Natural killer cell (primary cell): ENCODE results near the gene HOXB5. TPM values are rescaled to one million over a fixed set of nuclear protein-coding genes. Genes with fewer than 3 reads are reported as not detected.
A peak's percentile ranks its signal among the peaks of the same experiment; 100 is the strongest.

Source experiments
- ATAC-seq, 3 donors: fragments of 150-1000 bp in 2 of 3; fragments of 200-7000 bp in 1 of 3; cut with Tn5 transposase; 1 replicate in 1 of 3; 2 replicates in 2 of 3; pipeline ENCODE4 v1.10.0; 2021; ENCODE audit warnings: mild to moderate bottlenecking in 2 of 3, moderate library complexity in 2 of 3
- DNase-seq, 2 donors: peaks; one replicate each; pipeline versions ENCODE4 v3.0.0 to v3.0.0-alpha.2; 2013 to 2021; ENCODE audit warnings: mixed read lengths in 1 of 2
- H3K27ac ChIP-seq: one replicate; pipeline ENCODE4 v1.5.1; 2013; ENCODE audit warnings: mild to moderate bottlenecking, low read length
- H3K27me3 ChIP-seq: one replicate; pipeline ENCODE4 v1.6.1; 2013; ENCODE audit warnings: low read length; ENCODE audit not compliant: control insufficient read depth, insufficient read depth
- H3K36me3 ChIP-seq: one replicate; pipeline ENCODE4 v1.6.1; 2013; ENCODE audit warnings: low read length; ENCODE audit not compliant: control insufficient read depth, insufficient read depth
- H3K4me1 ChIP-seq: one replicate; pipeline ENCODE4 v1.6.1; 2013; ENCODE audit warnings: low read length; ENCODE audit not compliant: control insufficient read depth, insufficient read depth
- H3K4me3 ChIP-seq: one replicate; pipeline ENCODE4 v1.5.1; 2013; ENCODE audit warnings: low read length
- H3K9me3 ChIP-seq: one replicate; pipeline ENCODE4 v1.6.1; 2013; ENCODE audit warnings: low read length; ENCODE audit not compliant: control insufficient read depth, insufficient read depth
- H3K27ac Mint-ChIP-seq, 2 donors: one replicate each; pipeline ENCODE4 v1.8.0; 2022; ENCODE audit warnings: mild to moderate bottlenecking in 2 of 2, mixed read lengths in 2 of 2, moderate library complexity in 1 of 2
- H3K27me3 Mint-ChIP-seq, 2 donors: one replicate each; pipeline ENCODE4 v1.8.0; 2022; ENCODE audit warnings: low read depth in 2 of 2, mixed read lengths in 2 of 2
- H3K36me3 Mint-ChIP-seq: one replicate; pipeline ENCODE4 v1.8.0; 2022; ENCODE audit warnings: mixed read lengths
- H3K4me1 Mint-ChIP-seq, 2 donors: one replicate each; pipeline ENCODE4 v1.8.0; 2022; ENCODE audit warnings: mixed read lengths in 2 of 2
- H3K4me3 Mint-ChIP-seq: one replicate; pipeline ENCODE4 v1.8.0; 2022; ENCODE audit warnings: mild to moderate bottlenecking, moderate library complexity, mixed read lengths
- H3K9me3 Mint-ChIP-seq, 2 donors: one replicate each; pipeline ENCODE4 v1.8.0; 2022; ENCODE audit warnings: mixed read lengths in 2 of 2
- CTCF ChIP-seq: fragments of 200-600 bp; IDR thresholded peaks from one replicate; pipeline ENCODE4 v1.8.0; 2022; ENCODE audit warnings: antibody characterized with exemption
- WGBS: methylation state at CpG from one replicate; pipeline ENCODE4 v1.1.7; 2013; ENCODE audit warnings: missing lambda C conversion rate; ENCODE audit not compliant: insufficient coverage; 5-methylcytosine and 5-hydroxymethylcytosine counted together
- intact Hi-C: fragments of 100-400 bp; cut with micrococcal nuclease; formaldehyde crosslinking; loops from one replicate; pipeline ENCODE4 v1.14.2; 2022
- total RNA-seq, 4 donors: library from RNA; stranded (reverse); fragments of 120-200 nt in 1 of 4; gene quantifications; one replicate each; pipeline versions ENCODE4 v1.2.3 to v1.2.4, GENCODE V29; 2013 to 2022

HOXB5 gene
- total RNA-seq, 3 donors from 2014 or later (not counting 1 experiment from before 2014, with no cell fraction given) = not detected

- H3K9me3 Mint-ChIP-seq = no peaks in the 10 kb centered on the region
- peaks cover 56% of the 10 kb centered on the region for H3K4me1 ChIP-seq
- peak overlapping the region in 1 of 2 donors; percentile 81 for H3K27ac Mint-ChIP-seq
- H3K4me1 Mint-ChIP-seq = peaks cover 45 to 49% of the 10 kb centered on the region in 2 donors
- intact Hi-C loops = loop anchor here (2.0 kb wide), 1 partner anchor 16 kb away; no protein-coding TSS in a partner anchor
- 8% methylated on average over 19 of the region's 26 CpGs for WGBS
- no peak overlapping the region for H3K27ac ChIP-seq
- no peak for TF ChIP-seq CTCF
- H3K27me3 Mint-ChIP-seq = peaks cover 85 to 91% of the 10 kb centered on the region in 2 donors
- DNase-seq = no peak
- H3K36me3 ChIP-seq = no peaks in the 10 kb centered on the region
- peaks cover 82% of the 10 kb centered on the region for H3K27me3 ChIP-seq
- no peaks in the 10 kb centered on the region for H3K9me3 ChIP-seq
- peak overlapping the region; percentile 89 for H3K4me3 Mint-ChIP-seq
- peak overlapping the region; percentile 30 for H3K4me3 ChIP-seq
- ATAC-seq = no peak
- H3K36me3 Mint-ChIP-seq = no peaks in the 10 kb centered on the region
These were observed 3.4 kb upstream of the HOXB5 start for GRCh38 chr17:48596735-48597527.

DNA sequence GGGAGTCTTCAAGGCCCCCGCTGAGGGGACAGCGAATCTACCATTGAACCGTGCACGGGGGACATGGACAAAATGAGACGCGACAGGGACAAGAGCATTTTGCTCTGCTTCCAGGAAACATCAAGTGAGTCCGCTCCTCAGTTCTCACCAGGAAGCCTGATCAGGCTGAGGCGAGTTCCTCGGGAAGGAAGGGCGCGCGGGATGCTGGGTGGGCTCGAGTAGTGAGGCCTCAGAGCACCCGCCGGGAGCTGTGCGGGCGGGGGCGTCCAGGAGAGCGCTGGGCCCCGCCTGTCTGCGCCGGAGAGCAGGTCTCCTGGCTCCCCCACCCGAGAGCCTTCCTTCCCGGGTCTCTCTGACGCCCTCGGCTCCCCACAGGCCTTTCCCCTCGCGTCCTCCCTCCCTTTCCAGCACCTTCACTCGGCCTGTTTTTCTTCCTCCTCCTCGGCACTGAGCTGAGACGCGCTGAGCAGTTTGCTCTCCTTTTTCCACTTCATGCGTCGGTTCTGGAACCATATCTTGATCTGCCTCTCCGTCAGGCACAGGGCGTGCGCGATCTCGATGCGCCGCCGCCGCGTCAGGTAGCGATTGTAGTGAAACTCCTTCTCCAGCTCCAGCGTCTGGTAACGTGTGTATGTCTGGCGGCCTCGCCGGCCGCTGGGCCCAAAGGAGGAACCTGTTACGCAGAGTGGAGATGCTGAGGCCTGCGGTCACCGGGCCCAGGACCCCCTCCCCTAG is 2.6 kb upstream of the HOXB5 start:
- no peaks in the 10 kb centered on the region for H3K36me3 Mint-ChIP-seq
- intact Hi-C loops = loop anchor here (2.0 kb wide), 1 partner anchor 17 kb away; no protein-coding TSS in a partner anchor
- Histone ChIP-seq H3K27ac (no peak overlapping the region), H3K4me1 (peaks cover 49% of the 10 kb centered on the region), H3K27me3 (peaks cover 74% of the 10 kb centered on the region), H3K4me3 (no peak overlapping the region), H3K36me3 (no peaks in the 10 kb centered on the region), H3K9me3 (no peaks in the 10 kb centered on the region)
- peak overlapping the region in 1 of 2 donors; percentile 12 for H3K27ac Mint-ChIP-seq
- ATAC-seq (no peak), DNase-seq (peak in 1 of 2 donors; percentile 58)
- no peak for TF ChIP-seq CTCF
- WGBS = 27% methylated on average over 54 of the region's 54 CpGs
- peaks cover 45 to 49% of the 10 kb centered on the region in 2 donors for H3K4me1 Mint-ChIP-seq
- H3K9me3 Mint-ChIP-seq = no peaks in the 10 kb centered on the region
- H3K27me3 Mint-ChIP-seq = peaks cover 85 to 89% of the 10 kb centered on the region in 2 donors
- peak overlapping the region; percentile 89 for H3K4me3 Mint-ChIP-seq

GRCh38 chr17:48595278-48595999 is 1.9 kb upstream of the HOXB5 start:
- DNase-seq (no peak), ATAC-seq (no peak)
- H3K4me3 ChIP-seq = no peak overlapping the region
- no peak for TF ChIP-seq CTCF
- WGBS = 94% methylated on average over 20 of the region's 25 CpGs
- peaks cover 49% of the 10 kb centered on the region for H3K4me1 ChIP-seq
- H3K36me3 Mint-ChIP-seq = no peaks in the 10 kb centered on the region
- H3K27me3 ChIP-seq = peaks cover 72% of the 10 kb centered on the region
- no peak overlapping the region for H3K27ac Mint-ChIP-seq
- H3K9me3 Mint-ChIP-seq = no peaks in the 10 kb centered on the region
- intact Hi-C loops = no loop called here
- no peaks in the 10 kb centered on the region for H3K9me3 ChIP-seq
- no peak overlapping the region for H3K27ac ChIP-seq
- peak overlapping the region; percentile 42 for H3K4me3 Mint-ChIP-seq
- peaks cover 81 to 87% of the 10 kb centered on the region in 2 donors for H3K27me3 Mint-ChIP-seq
- no peaks in the 10 kb centered on the region for H3K36me3 ChIP-seq
- H3K4me1 Mint-ChIP-seq = peaks cover 45 to 49% of the 10 kb centered on the region in 2 donors
